H1 (cell line): Measurements from ENCODE around the gene COX6A1. TPM values are rescaled to one million over a fixed set of nuclear protein-coding genes. Genes with fewer than 3 reads are reported as not detected.
"Not testable (repeated sequence)": the region's sequence is repeated elsewhere in the genome, so short reads cannot be mapped to it uniquely, and the experiment has no call there.

Experiments
- CTCF ChIA-PET: fragments of 300-600 bp; sonication (Branson Sonifier 250); formaldehyde crosslinking; loops from one replicate; lab custom pipeline; 2021; ENCODE audit not compliant: partially characterized antibody; lab: Charles Lee
- POLR2A ChIA-PET: fragments of 300-600 bp; sonication (Branson Sonifier 250); formaldehyde crosslinking; loops from one replicate; lab custom pipeline; 2021; ENCODE audit warnings: inconsistent platforms; ENCODE audit not compliant: partially characterized antibody; lab: Charles Lee
- DNase-seq, 2 experiments: peaks; one replicate each; pipeline versions ENCODE4 v3.0.0 to v3.0.0-alpha.2; 2010 to 2022; ENCODE audit warnings: low spot score in 2 of 2, low read depth in 1 of 2, mixed read lengths in 1 of 2
- FAIRE-seq: peaks from 2 replicates; lab custom pipeline; 2011; peaks lifted over from hg19 to GRCh38; lab: Jason Lieb, UNC
- H2AFZ ChIP-seq: 2 replicates; pipeline ENCODE4 v1.8.1; 2012; ENCODE audit warnings: low read length, inconsistent platforms
- H2AK5ac ChIP-seq: 2 replicates; pipeline ENCODE4 v1.6.1; 2013; ENCODE audit warnings: low read depth, low read length
- H2BK120ac ChIP-seq: replicated peaks from 2 replicates; pipeline ENCODE3; 2013; ENCODE audit warnings: low read depth, low read length, inconsistent platforms
- H2BK12ac ChIP-seq: 2 replicates; pipeline ENCODE4 v1.6.1; 2013; ENCODE audit warnings: low read depth, low read length
- H2BK15ac ChIP-seq: 2 replicates; pipeline ENCODE4 v1.6.1; 2013; ENCODE audit warnings: low read length
- H2BK20ac ChIP-seq: 2 replicates; pipeline ENCODE4 v1.6.1; 2013; ENCODE audit warnings: low read length
- H2BK5ac ChIP-seq: 2 replicates; pipeline ENCODE4 v1.6.1; 2013; ENCODE audit warnings: low read depth, low read length
- H3K14ac ChIP-seq: 2 replicates; pipeline ENCODE4 v1.6.1; 2013; ENCODE audit warnings: inconsistent platforms; ENCODE audit not compliant: insufficient read length
- H3K18ac ChIP-seq: 2 replicates; pipeline ENCODE4 v1.6.1; 2013; ENCODE audit warnings: low read length; ENCODE audit errors: extremely low read depth
- H3K23ac ChIP-seq: 2 replicates; pipeline ENCODE4 v1.6.1; 2013; ENCODE audit warnings: inconsistent platforms; ENCODE audit not compliant: insufficient read length
- H3K23me2 ChIP-seq: 2 replicates; pipeline ENCODE4 v1.6.1; 2013; ENCODE audit warnings: low read depth, low read length
- H3K27ac ChIP-seq: 2 replicates; pipeline ENCODE4 v1.6.1; 2011; ENCODE audit warnings: low read depth, low read length, inconsistent platforms
- H3K27me3 ChIP-seq, 4 experiments: replicated peaks in 1 of 4; 1 replicate in 1 of 4; 2 replicates in 3 of 4; pipeline versions ENCODE4 v1.6.1 to v1.8.1; 2011 to 2013; ENCODE audit warnings: low read length in 3 of 4, mild to moderate bottlenecking in 3 of 4, inconsistent platforms in 2 of 4, mixed read lengths in 2 of 4, moderate library complexity in 1 of 4; ENCODE audit not compliant: control insufficient read depth in 3 of 4, insufficient read depth in 3 of 4; ENCODE audit errors: extremely low read depth in 1 of 4
- H3K36me3 ChIP-seq, 4 experiments: 2 replicates each; pipeline versions ENCODE4 v1.6.1 to v1.8.1; 2011 to 2013; ENCODE audit warnings: mild to moderate bottlenecking in 4 of 4, low read length in 3 of 4, moderate library complexity in 2 of 4, control low read depth in 1 of 4, inconsistent platforms in 1 of 4; ENCODE audit not compliant: insufficient read depth in 4 of 4, control insufficient read depth in 2 of 4
- H3K4ac ChIP-seq: replicated peaks from 2 replicates; pipeline ENCODE3; 2013; ENCODE audit warnings: low read length, low read depth, mixed read lengths, inconsistent platforms; ENCODE audit not compliant: insufficient read length
- H3K4me1 ChIP-seq, 4 experiments: replicated peaks in 1 of 4; 1 replicate in 1 of 4; 2 replicates in 3 of 4; pipeline versions ENCODE4 v1.6.1 to v1.8.1; 2011 to 2013; ENCODE audit warnings: low read length in 3 of 4, inconsistent platforms in 2 of 4, mixed read lengths in 1 of 4; ENCODE audit not compliant: insufficient read depth in 4 of 4, control insufficient read depth in 3 of 4
- H3K4me2 ChIP-seq, 2 experiments: 2 replicates each; pipeline versions ENCODE4 v1.6.1 to v1.8.1; 2011 to 2013; ENCODE audit warnings: low read depth in 2 of 2, low read length in 2 of 2, control low read depth in 1 of 2, inconsistent platforms in 1 of 2, mild to moderate bottlenecking in 1 of 2; ENCODE audit not compliant: insufficient read depth in 1 of 2
- H3K4me3 ChIP-seq, 4 experiments: fragments of 200-600, 300-600 bp in 1 of 4; sonication (generic), shearing (Covaris generic), sonication (Bioruptor Twin) in 1 of 4; 2 replicates each; pipeline versions ENCODE4 v1.5.1 to v1.8.1; 2011 to 2016; ENCODE audit warnings: low read length in 4 of 4, low read depth in 3 of 4, control low read depth in 2 of 4, inconsistent platforms in 2 of 4, mild to moderate bottlenecking in 2 of 4, mixed read lengths in 1 of 4, moderate library complexity in 1 of 4; ENCODE audit not compliant: insufficient read depth in 2 of 4; ENCODE audit errors: extremely low read depth in 1 of 4
- H3K56ac ChIP-seq: replicated peaks from 2 replicates; pipeline ENCODE3; 2013; ENCODE audit warnings: low read depth, mild to moderate bottlenecking, mixed read lengths, low read length, inconsistent platforms; ENCODE audit not compliant: insufficient read length
- H3K79me1 ChIP-seq: 2 replicates; pipeline ENCODE4 v1.6.1; 2013; ENCODE audit warnings: low read depth, low read length, control low read depth
- H3K79me2 ChIP-seq, 2 experiments: 2 replicates each; pipeline versions ENCODE4 v1.6.1 to v1.8.1; 2012 to 2013; ENCODE audit warnings: low read length in 2 of 2, mild to moderate bottlenecking in 2 of 2, inconsistent platforms in 1 of 2; ENCODE audit not compliant: insufficient read depth in 2 of 2, control insufficient read depth in 1 of 2
- H3K9ac ChIP-seq, 4 experiments: replicated peaks in 1 of 4; 1 replicate in 1 of 4; 2 replicates in 3 of 4; pipeline versions ENCODE4 v1.6.1 to v1.8.1; 2011 to 2013; ENCODE audit warnings: low read depth in 3 of 4, low read length in 3 of 4, control low read depth in 2 of 4, mild to moderate bottlenecking in 2 of 4, moderate library complexity in 2 of 4, inconsistent platforms in 1 of 4; ENCODE audit errors: extremely low read depth in 1 of 4
- H3K9me3 ChIP-seq, 2 experiments: 2 replicates each; pipeline versions ENCODE4 v1.6.1 to v1.8.1; 2012 to 2013; ENCODE audit warnings: mild to moderate bottlenecking in 2 of 2, moderate library complexity in 2 of 2, control low read depth in 1 of 2, inconsistent platforms in 1 of 2, low read depth in 1 of 2, low read length in 1 of 2, mixed read lengths in 1 of 2; ENCODE audit not compliant: insufficient read depth in 2 of 2
- H4K20me1 ChIP-seq, 2 experiments: replicated peaks in 1 of 2; 2 replicates each; pipeline versions ENCODE3 to v1.8.1; 2011 to 2013; ENCODE audit warnings: inconsistent platforms in 2 of 2, low read length in 2 of 2, mild to moderate bottlenecking in 1 of 2; ENCODE audit not compliant: insufficient read depth in 2 of 2, control insufficient read depth in 1 of 2
- H4K5ac ChIP-seq: 2 replicates; pipeline ENCODE4 v1.6.1; 2013; ENCODE audit warnings: low read length, low read depth, mixed read lengths, inconsistent platforms; ENCODE audit not compliant: insufficient read length
- H4K8ac ChIP-seq: 2 replicates; pipeline ENCODE4 v1.8.0; 2013; ENCODE audit warnings: mild to moderate bottlenecking, moderate library complexity, low read length, inconsistent platforms; ENCODE audit not compliant: insufficient read depth; ENCODE audit errors: extremely low read depth
- H4K91ac ChIP-seq: replicated peaks from 2 replicates; pipeline ENCODE3; 2013; ENCODE audit warnings: low read length, mixed read lengths, inconsistent platforms; ENCODE audit not compliant: insufficient read length
- BCL11A ChIP-seq, 2 experiments: IDR thresholded peaks; one replicate each; pipeline ENCODE4 v1.6.1; 2011; ENCODE audit warnings: low read depth in 2 of 2, low read length in 2 of 2, mild to moderate bottlenecking in 2 of 2
- JUND ChIP-seq: IDR thresholded peaks from 2 replicates; pipeline ENCODE4 v1.6.1; 2011; ENCODE audit warnings: mild to moderate bottlenecking, improper control_type of control experiment, low read length
- POLR2AphosphoS5 ChIP-seq: IDR thresholded peaks from 2 replicates; pipeline ENCODE4 v1.6.1; 2011; ENCODE audit warnings: low read depth, low read length
- RAD21 ChIP-seq, 2 experiments: IDR thresholded peaks in 1 of 2; conservative IDR thresholded peaks in 1 of 2; 2 replicates each; pipeline ENCODE4 v1.6.1; 2011; ENCODE audit warnings: low read depth in 2 of 2, low read length in 2 of 2, improper control_type of control experiment in 1 of 2, inconsistent platforms in 1 of 2, mild to moderate bottlenecking in 1 of 2, moderate library complexity in 1 of 2
- RXRA ChIP-seq: IDR thresholded peaks from 2 replicates; pipeline ENCODE4 v1.6.1; 2011; ENCODE audit warnings: low read depth, mild to moderate bottlenecking, low read length, moderate library complexity; ENCODE audit not compliant: insufficient read depth
- SIN3A ChIP-seq, 2 experiments: IDR thresholded peaks in 1 of 2; conservative IDR thresholded peaks in 1 of 2; 2 replicates each; pipeline ENCODE4 v1.6.1; 2011 to 2012; ENCODE audit warnings: low read length in 2 of 2, improper control_type of control experiment in 1 of 2, low read depth in 1 of 2, mild to moderate bottlenecking in 1 of 2
- TCF12 ChIP-seq: IDR thresholded peaks from 2 replicates; pipeline ENCODE4 v1.6.1; 2011; ENCODE audit warnings: low read depth, mild to moderate bottlenecking, low read length
- USF2 ChIP-seq: IDR thresholded peaks from 2 replicates; pipeline ENCODE4 v1.6.1; 2011; ENCODE audit warnings: low read length, improper control_type of control experiment
- WGBS, 2 experiments: shearing (Covaris generic) in 1 of 2; methylation state at CpG; one replicate each; pipeline versions ENCODE4 v1.1.6 to v1.1.7; 2013 to 2015; ENCODE audit warnings: low lambda C conversion rate in 2 of 2, mixed read lengths in 2 of 2, inconsistent platforms in 1 of 2, low coverage in 1 of 2, missing lambda C conversion rate in 1 of 2; ENCODE audit not compliant: insufficient replicate concordance in 2 of 2, insufficient coverage in 1 of 2, insufficient read length in 1 of 2; ENCODE audit errors: extremely low coverage in 1 of 2, missing lambda C conversion rate in 1 of 2; 5-methylcytosine and 5-hydroxymethylcytosine counted together
- polyA plus RNA-seq, 7 experiments: library from polyadenylated mRNA; depleted of rRNA in 3 of 7; stranded (reverse) in 5 of 7; unstranded in 2 of 7; fragments of >200 nt in 5 of 7; fragments of 200-250 nt in 2 of 7; gene quantifications; 1 replicate in 5 of 7; 2 replicates in 1 of 7; 4 replicates in 1 of 7; pipeline versions ENCODE4 v1.2.1 to v1.2.3, GENCODE V29; 2011 to 2013; ENCODE audit warnings: missing spikeins in 2 of 7, mixed read lengths in 2 of 7
- total RNA-seq: library from RNA; stranded (reverse); fragmentation: NEBNext Ultra II Directional; extraction: Animal tissue kit (Norgen Biotek cat#: 25700); gene quantifications from 2 replicates; pipeline ENCODE4 v1.2.1, GENCODE V29; 2021

The COX6A1 gene
- total and polyA plus RNA-seq, 2 of the 8 experiments (the other 6 are each of a cell fraction or from before 2014, with no cell fraction given) = 437 to 2,792 TPM

- no peak for TF ChIP-seq BCL11A (IDR thresholded peaks at IDR 0.05; ENCODE audit: low read depth in 2 of 2, low read length in 2 of 2)
- TF ChIP-seq SIN3A (conservative IDR thresholded peaks at IDR 0.05 in 1 of 2, IDR thresholded peaks at IDR 0.05 in 1 of 2; ENCODE audit: low read depth in 1 of 2, low read length in 2 of 2) = no peak
- TF ChIP-seq RXRA = no peak
- TF ChIP-seq RAD21 (IDR thresholded peaks at IDR 0.05 in 1 of 2, conservative IDR thresholded peaks at IDR 0.05 in 1 of 2; ENCODE audit: low read depth in 2 of 2, low read length in 2 of 2) = no peak
- no peak for TF ChIP-seq TCF12
- no peak for TF ChIP-seq USF2
- no peak for TF ChIP-seq POLR2AphosphoS5
- TF ChIP-seq JUND = no peak
- TF ChIP-seq, all 59 proteins: peak for 0
Measured at GRCh38 chr12:120447992-120448391, 10.1 kb downstream of the COX6A1 start (continued).

- not testable (repeated sequence) for H3K79me1 ChIP-seq, H3K27ac ChIP-seq
- 89% methylated on average over 5 of the region's 5 CpGs; no CpG with 5 or more reads in 1 of the 2 experiments for WGBS, 2 experiments
Measured at GRCh38 chr12:120452524-120452923, 14.6 kb downstream of the COX6A1 start.

More at GRCh38 chr12:120452524-120452923, 14.6 kb downstream of the COX6A1 start:
- not testable (repeated sequence) for H2BK5ac ChIP-seq, H3K4me1 ChIP-seq, H3K23ac ChIP-seq, H4K91ac ChIP-seq, H3K4me3 ChIP-seq, H3K23me2 ChIP-seq, H2BK20ac ChIP-seq, H2BK15ac ChIP-seq, H3K9ac ChIP-seq, H4K8ac ChIP-seq, H2AFZ ChIP-seq, H3K9me3 ChIP-seq, H4K20me1 ChIP-seq, DNase-seq, H3K27me3 ChIP-seq, H2AK5ac ChIP-seq, H4K5ac ChIP-seq, H3K56ac ChIP-seq, FAIRE-seq, H3K14ac ChIP-seq, H2BK120ac ChIP-seq, H3K4ac ChIP-seq, H2BK12ac ChIP-seq, H3K18ac ChIP-seq, H3K4me2 ChIP-seq
- peaks cover 5 to 22% of the 10 kb centered on the region in 2 experiments; a peak in 3 of 4 replicates for H3K79me2 ChIP-seq
- peaks cover 5 to 54% (median 20%) of the 10 kb centered on the region in 4 experiments; a peak in 6 of 8 replicates for H3K36me3 ChIP-seq
- ChIA-PET CTCF (interaction anchor here (0.7 to 11.4 kb wide), 13 partner anchors 9 to 224 kb away, joined by 3 to 152 read pairs (median 3); partner anchors contain the start of gene SRSF9), POLR2A (interaction anchor here (0.6 to 19.6 kb wide), 9 partner anchors 9 to 127 kb away, joined by 3 to 365 read pairs (median 4); partner anchors contain the start of gene SRSF9)
